ENCODE data around the gene NAV2.

Gene NAV2

DNA sequence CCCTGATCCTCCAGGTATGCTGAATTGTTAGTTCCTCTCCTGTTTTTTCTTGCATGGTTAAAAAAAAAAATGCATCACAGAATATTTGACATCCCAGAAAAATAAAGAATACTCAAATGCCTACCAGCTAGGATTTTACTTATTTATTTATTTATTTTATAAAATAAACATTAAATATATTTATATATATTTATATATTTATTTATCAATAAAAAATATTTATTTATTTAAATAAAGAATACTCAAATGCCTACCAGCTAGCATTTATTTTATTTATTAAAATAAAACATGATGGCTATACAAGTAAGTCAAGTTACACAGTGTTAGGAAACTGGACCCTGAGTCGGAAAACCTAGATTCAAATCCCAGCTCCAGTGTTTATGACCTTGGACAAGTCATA, 164.1 kb downstream of the NAV2 start (continued):
- TF ChIP-seq ZNF565 (CRISPR knock-in tag; conservative IDR thresholded peaks at IDR 0.05; ENCODE audit: low read depth) = no peak

DNA sequence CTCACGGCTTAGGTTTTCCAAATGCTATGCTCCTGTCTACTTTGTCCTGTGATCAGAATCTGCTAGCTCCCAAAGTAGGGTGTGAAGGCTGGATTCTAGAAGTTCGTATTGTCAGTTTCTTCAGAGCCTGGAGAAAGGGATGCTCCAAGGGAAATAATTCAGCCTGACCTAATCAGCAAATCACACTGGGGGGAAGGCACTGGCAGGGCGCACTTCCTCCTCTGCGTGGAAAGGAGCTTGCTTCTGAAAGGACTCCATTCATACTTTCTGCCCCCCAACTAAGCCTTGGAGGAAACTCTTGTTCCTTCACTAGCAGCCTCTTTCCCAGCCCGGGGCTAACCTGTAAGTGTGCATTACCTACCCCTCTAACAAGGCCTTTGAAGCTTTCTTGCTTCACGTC, 165.9 kb downstream of the NAV2 start:
- ATAC-seq = no peak

DNA sequence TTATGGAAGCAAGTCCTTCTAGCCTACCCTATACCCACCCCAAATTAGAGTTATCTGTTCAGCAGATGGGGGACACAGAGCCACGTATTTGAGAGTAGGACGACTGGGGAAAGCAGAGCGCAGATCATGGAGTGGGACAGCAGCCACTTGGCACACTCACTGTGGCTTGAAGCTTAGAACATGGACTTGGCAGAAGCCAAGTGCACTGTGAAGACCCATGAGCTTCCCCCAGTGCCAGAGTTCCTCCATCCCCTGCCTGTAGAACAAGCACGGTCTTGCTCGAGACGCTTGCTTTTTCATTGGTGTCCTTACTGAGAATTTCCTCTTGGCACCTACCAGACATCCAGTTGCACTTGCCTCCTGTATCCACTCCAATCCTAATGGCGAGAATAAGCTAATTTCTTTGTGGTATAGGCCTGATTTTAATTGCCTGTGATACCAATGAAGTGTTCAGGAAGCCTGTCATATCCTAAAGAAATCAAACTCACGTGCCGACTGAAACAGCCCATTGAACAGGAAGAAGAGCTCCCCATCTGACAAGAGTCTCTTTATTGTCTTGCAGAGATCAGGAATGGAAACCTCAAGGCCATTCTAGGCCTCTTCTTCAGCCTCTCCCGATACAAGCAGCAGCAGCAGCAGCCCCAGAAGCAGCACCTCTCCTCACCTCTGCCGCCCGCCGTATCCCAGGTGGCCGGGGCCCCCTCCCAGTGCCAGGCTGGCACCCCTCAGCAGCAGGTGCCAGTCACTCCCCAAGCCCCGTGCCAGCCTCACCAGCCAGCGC, 166.9 kb downstream of the NAV2 start:
- ATAC-seq = no peak
- TF ChIP-seq CSDC2 (CRISPR knock-in tag; IDR thresholded peaks at IDR 0.05) (no peak), GLIS3 (CRISPR knock-in tag; IDR thresholded peaks at IDR 0.05) (no peak), RARB (CRISPR knock-in tag; IDR thresholded peaks at IDR 0.05) (no peak), ZNF8 (CRISPR knock-in tag; IDR thresholded peaks at IDR 0.05) (no peak), ZFP3 (CRISPR knock-in tag; IDR thresholded peaks at IDR 0.05) (no peak)
- TF ChIP-seq, protein P1, sequence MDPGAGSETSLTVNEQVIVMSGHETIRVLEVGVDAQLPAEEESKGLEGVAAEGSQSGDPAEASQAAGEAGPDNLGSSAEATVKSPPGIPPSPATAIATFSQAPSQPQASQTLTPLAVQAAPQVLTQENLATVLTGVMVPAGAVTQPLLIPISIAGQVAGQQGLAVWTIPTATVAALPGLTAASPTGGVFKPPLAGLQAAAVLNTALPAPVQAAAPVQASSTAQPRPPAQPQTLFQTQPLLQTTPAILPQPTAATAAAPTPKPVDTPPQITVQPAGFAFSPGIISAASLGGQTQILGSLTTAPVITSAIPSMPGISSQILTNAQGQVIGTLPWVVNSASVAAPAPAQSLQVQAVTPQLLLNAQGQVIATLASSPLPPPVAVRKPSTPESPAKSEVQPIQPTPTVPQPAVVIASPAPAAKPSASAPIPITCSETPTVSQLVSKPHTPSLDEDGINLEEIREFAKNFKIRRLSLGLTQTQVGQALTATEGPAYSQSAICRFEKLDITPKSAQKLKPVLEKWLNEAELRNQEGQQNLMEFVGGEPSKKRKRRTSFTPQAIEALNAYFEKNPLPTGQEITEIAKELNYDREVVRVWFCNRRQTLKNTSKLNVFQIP (CRISPR knock-in tag; IDR thresholded peaks at IDR 0.05; ENCODE audit: borderline replicate concordance, low read depth) = no peak
- TF ChIP-seq, protein P2, sequence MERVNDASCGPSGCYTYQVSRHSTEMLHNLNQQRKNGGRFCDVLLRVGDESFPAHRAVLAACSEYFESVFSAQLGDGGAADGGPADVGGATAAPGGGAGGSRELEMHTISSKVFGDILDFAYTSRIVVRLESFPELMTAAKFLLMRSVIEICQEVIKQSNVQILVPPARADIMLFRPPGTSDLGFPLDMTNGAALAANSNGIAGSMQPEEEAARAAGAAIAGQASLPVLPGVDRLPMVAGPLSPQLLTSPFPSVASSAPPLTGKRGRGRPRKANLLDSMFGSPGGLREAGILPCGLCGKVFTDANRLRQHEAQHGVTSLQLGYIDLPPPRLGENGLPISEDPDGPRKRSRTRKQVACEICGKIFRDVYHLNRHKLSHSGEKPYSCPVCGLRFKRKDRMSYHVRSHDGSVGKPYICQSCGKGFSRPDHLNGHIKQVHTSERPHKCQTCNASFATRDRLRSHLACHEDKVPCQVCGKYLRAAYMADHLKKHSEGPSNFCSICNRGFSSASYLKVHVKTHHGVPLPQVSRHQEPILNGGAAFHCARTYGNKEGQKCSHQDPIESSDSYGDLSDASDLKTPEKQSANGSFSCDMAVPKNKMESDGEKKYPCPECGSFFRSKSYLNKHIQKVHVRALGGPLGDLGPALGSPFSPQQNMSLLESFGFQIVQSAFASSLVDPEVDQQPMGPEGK (CRISPR knock-in tag; IDR thresholded peaks at IDR 0.05; ENCODE audit: borderline replicate concordance) = no peak

More for the DNA sequence above, 165.9 kb downstream of the NAV2 start:
- TF ChIP-seq ZFP30 (CRISPR knock-in tag; IDR thresholded peaks at IDR 0.05) (no peak), ZNF565 (CRISPR knock-in tag; conservative IDR thresholded peaks at IDR 0.05; ENCODE audit: low read depth) (no peak), BACH2 (CRISPR knock-in tag; IDR thresholded peaks at IDR 0.05; ENCODE audit: borderline replicate concordance) (no peak), ESRRG (CRISPR knock-in tag; IDR thresholded peaks at IDR 0.05) (no peak), ZFP3 (CRISPR knock-in tag; IDR thresholded peaks at IDR 0.05) (no peak), ARNTL (CRISPR knock-in tag; IDR thresholded peaks at IDR 0.05; ENCODE audit: borderline replicate concordance, low read depth) (no peak), ISL1 (CRISPR knock-in tag; IDR thresholded peaks at IDR 0.05) (no peak), OSR1 (CRISPR knock-in tag; IDR thresholded peaks at IDR 0.05) (no peak), ZNF8 (CRISPR knock-in tag; IDR thresholded peaks at IDR 0.05) (no peak)
- TF ChIP-seq, protein P3, sequence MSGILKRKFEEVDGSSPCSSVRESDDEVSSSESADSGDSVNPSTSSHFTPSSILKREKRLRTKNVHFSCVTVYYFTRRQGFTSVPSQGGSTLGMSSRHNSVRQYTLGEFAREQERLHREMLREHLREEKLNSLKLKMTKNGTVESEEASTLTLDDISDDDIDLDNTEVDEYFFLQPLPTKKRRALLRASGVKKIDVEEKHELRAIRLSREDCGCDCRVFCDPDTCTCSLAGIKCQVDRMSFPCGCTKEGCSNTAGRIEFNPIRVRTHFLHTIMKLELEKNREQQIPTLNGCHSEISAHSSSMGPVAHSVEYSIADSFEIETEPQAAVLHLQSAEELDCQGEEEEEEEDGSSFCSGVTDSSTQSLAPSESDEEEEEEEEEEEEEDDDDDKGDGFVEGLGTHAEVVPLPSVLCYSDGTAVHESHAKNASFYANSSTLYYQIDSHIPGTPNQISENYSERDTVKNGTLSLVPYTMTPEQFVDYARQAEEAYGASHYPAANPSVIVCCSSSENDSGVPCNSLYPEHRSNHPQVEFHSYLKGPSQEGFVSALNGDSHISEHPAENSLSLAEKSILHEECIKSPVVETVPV (CRISPR knock-in tag; IDR thresholded peaks at IDR 0.05) = no peak
- TF ChIP-seq, protein P4, sequence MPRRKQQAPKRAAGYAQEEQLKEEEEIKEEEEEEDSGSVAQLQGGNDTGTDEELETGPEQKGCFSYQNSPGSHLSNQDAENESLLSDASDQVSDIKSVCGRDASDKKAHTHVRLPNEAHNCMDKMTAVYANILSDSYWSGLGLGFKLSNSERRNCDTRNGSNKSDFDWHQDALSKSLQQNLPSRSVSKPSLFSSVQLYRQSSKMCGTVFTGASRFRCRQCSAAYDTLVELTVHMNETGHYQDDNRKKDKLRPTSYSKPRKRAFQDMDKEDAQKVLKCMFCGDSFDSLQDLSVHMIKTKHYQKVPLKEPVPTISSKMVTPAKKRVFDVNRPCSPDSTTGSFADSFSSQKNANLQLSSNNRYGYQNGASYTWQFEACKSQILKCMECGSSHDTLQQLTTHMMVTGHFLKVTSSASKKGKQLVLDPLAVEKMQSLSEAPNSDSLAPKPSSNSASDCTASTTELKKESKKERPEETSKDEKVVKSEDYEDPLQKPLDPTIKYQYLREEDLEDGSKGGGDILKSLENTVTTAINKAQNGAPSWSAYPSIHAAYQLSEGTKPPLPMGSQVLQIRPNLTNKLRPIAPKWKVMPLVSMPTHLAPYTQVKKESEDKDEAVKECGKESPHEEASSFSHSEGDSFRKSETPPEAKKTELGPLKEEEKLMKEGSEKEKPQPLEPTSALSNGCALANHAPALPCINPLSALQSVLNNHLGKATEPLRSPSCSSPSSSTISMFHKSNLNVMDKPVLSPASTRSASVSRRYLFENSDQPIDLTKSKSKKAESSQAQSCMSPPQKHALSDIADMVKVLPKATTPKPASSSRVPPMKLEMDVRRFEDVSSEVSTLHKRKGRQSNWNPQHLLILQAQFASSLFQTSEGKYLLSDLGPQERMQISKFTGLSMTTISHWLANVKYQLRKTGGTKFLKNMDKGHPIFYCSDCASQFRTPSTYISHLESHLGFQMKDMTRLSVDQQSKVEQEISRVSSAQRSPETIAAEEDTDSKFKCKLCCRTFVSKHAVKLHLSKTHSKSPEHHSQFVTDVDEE (CRISPR knock-in tag; IDR thresholded peaks at IDR 0.05) = no peak
- TF ChIP-seq, protein P5, sequence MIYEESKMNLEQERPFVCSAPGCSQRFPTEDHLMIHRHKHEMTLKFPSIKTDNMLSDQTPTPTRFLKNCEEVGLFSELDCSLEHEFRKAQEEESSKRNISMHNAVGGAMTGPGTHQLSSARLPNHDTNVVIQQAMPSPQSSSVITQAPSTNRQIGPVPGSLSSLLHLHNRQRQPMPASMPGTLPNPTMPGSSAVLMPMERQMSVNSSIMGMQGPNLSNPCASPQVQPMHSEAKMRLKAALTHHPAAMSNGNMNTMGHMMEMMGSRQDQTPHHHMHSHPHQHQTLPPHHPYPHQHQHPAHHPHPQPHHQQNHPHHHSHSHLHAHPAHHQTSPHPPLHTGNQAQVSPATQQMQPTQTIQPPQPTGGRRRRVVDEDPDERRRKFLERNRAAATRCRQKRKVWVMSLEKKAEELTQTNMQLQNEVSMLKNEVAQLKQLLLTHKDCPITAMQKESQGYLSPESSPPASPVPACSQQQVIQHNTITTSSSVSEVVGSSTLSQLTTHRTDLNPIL (CRISPR knock-in tag; IDR thresholded peaks at IDR 0.05; ENCODE audit: low read depth) = no peak
- TF ChIP-seq, protein P1 (CRISPR knock-in tag; IDR thresholded peaks at IDR 0.05; ENCODE audit: borderline replicate concordance, low read depth) = no peak

Measured in SK-N-SH treated with all-trans-retinoic acid at 6 μM for 48 hours (cell line).